Measurements from ENCODE around the gene LKAAEAR1.
"Not testable (repeated sequence)": the region's sequence is repeated elsewhere in the genome, so short reads cannot be mapped to it uniquely, and the experiment has no call there.

LKAAEAR1 gene

GRCh38 chr20:64083804-64084684 is at the start of gene LKAAEAR1:
Gene LKAAEAR1 (minus strand): TSS chr20:64084398. CDS start chr20:64084219, 179 bp downstream.
- Histone ChIP-seq H3K36me3 (ENCODE audit: control insufficient read depth, insufficient read depth, low read length) (no peaks in the 10 kb centered on the region), H3K9ac (ENCODE audit: low read depth, low read length) (no peak within 1 kb of the TSS), H3K9me3 (ENCODE audit: control insufficient read depth, insufficient read depth, low read length) (no peaks in the 10 kb centered on the region), H3K27ac (ENCODE audit: low read depth, low read length) (no peak within 1 kb of the TSS), H3K27me3 (ENCODE audit: control insufficient read depth, insufficient read depth, low read length) (peaks cover 62% of the 10 kb centered on the region), H3K4me1 (ENCODE audit: control insufficient read depth, insufficient read depth, low read length) (peaks cover 21% of the 10 kb centered on the region), H3K4me3 (ENCODE audit: low read depth, low read length) (peak within 1 kb of the TSS; percentile 70)

GRCh38 chr20:64131406-64131805 is 47.2 kb upstream of the LKAAEAR1 start:
- H3K4me1 ChIP-seq (ENCODE audit: control insufficient read depth, insufficient read depth, low read length): no peaks in the 10 kb centered on the region
- H3K27me3 ChIP-seq (ENCODE audit: control insufficient read depth, insufficient read depth, low read length): no peaks in the 10 kb centered on the region
- no peak overlapping the region for H3K9ac ChIP-seq (ENCODE audit: low read depth, low read length)
- H3K9me3 ChIP-seq (ENCODE audit: control insufficient read depth, insufficient read depth, low read length): no peaks in the 10 kb centered on the region
- H3K36me3 ChIP-seq (ENCODE audit: control insufficient read depth, insufficient read depth, low read length): no peaks in the 10 kb centered on the region
- H3K4me3 ChIP-seq (ENCODE audit: low read depth, low read length): no peak overlapping the region
- no peak overlapping the region for H3K27ac ChIP-seq (ENCODE audit: low read depth, low read length)

- H3K9me3 ChIP-seq (ENCODE audit: control insufficient read depth, insufficient read depth, low read length): no peaks in the 10 kb centered on the region
- no peaks in the 10 kb centered on the region for H3K27me3 ChIP-seq (ENCODE audit: control insufficient read depth, insufficient read depth, low read length)
- H3K4me1 ChIP-seq (ENCODE audit: control insufficient read depth, insufficient read depth, low read length): no peaks in the 10 kb centered on the region
- H3K36me3 ChIP-seq (ENCODE audit: control insufficient read depth, insufficient read depth, low read length): no peaks in the 10 kb centered on the region
- H3K27ac ChIP-seq (ENCODE audit: low read depth, low read length): no peak overlapping the region
- H3K4me3 ChIP-seq (ENCODE audit: low read depth, low read length): no peak overlapping the region
- H3K9ac ChIP-seq (ENCODE audit: low read depth, low read length): no peak overlapping the region
Measured at GRCh38 chr20:64130876-64131275, 46.7 kb upstream of the LKAAEAR1 start.

- H3K4me3 ChIP-seq (ENCODE audit: low read depth, low read length): no peak overlapping the region
- no peaks in the 10 kb centered on the region for H3K27me3 ChIP-seq (ENCODE audit: control insufficient read depth, insufficient read depth, low read length)
- no peak overlapping the region for H3K9ac ChIP-seq (ENCODE audit: low read depth, low read length)
- no peaks in the 10 kb centered on the region for H3K4me1 ChIP-seq (ENCODE audit: control insufficient read depth, insufficient read depth, low read length)
- H3K9me3 ChIP-seq (ENCODE audit: control insufficient read depth, insufficient read depth, low read length): no peaks in the 10 kb centered on the region
- H3K36me3 ChIP-seq (ENCODE audit: control insufficient read depth, insufficient read depth, low read length): no peaks in the 10 kb centered on the region
- no peak overlapping the region for H3K27ac ChIP-seq (ENCODE audit: low read depth, low read length)
Measured at GRCh38 chr20:64130271-64130670, 46.1 kb upstream of the LKAAEAR1 start.

GRCh38 chr20:64129146-64129782 is 45.1 kb upstream of the LKAAEAR1 start:
- no peaks in the 10 kb centered on the region for H3K36me3 ChIP-seq (ENCODE audit: control insufficient read depth, insufficient read depth, low read length)
- H3K9me3 ChIP-seq (ENCODE audit: control insufficient read depth, insufficient read depth, low read length): peaks cover 2% of the 10 kb centered on the region; the same call in 1 of the 2 replicates
- H3K27ac ChIP-seq (ENCODE audit: low read depth, low read length): no peak overlapping the region
- no peak overlapping the region for H3K4me3 ChIP-seq (ENCODE audit: low read depth, low read length)
- H3K4me1 ChIP-seq (ENCODE audit: control insufficient read depth, insufficient read depth, low read length): no peaks in the 10 kb centered on the region
- H3K9ac ChIP-seq (ENCODE audit: low read depth, low read length): no peak overlapping the region
- H3K27me3 ChIP-seq (ENCODE audit: control insufficient read depth, insufficient read depth, low read length): no peaks in the 10 kb centered on the region

- not testable (repeated sequence) for H3K27me3 ChIP-seq (ENCODE audit: control insufficient read depth, insufficient read depth, low read length); H3K27ac ChIP-seq (ENCODE audit: low read depth, low read length); H3K9ac ChIP-seq (ENCODE audit: low read depth, low read length); H3K4me1 ChIP-seq (ENCODE audit: control insufficient read depth, insufficient read depth, low read length); H3K4me3 ChIP-seq (ENCODE audit: low read depth, low read length); H3K36me3 ChIP-seq (ENCODE audit: control insufficient read depth, insufficient read depth, low read length)
- H3K9me3 ChIP-seq (ENCODE audit: control insufficient read depth, insufficient read depth, low read length): peaks cover 18% of the 10 kb centered on the region; the same call in 1 of the 2 replicates
Measured at GRCh38 chr20:64123517-64123916, 39.3 kb upstream of the LKAAEAR1 start.

GRCh38 chr20:64122927-64123326 is 38.7 kb upstream of the LKAAEAR1 start:
- not testable (repeated sequence) for H3K27ac ChIP-seq (ENCODE audit: low read depth, low read length); H3K9ac ChIP-seq (ENCODE audit: low read depth, low read length); H3K36me3 ChIP-seq (ENCODE audit: control insufficient read depth, insufficient read depth, low read length); H3K4me1 ChIP-seq (ENCODE audit: control insufficient read depth, insufficient read depth, low read length); H3K4me3 ChIP-seq (ENCODE audit: low read depth, low read length); H3K27me3 ChIP-seq (ENCODE audit: control insufficient read depth, insufficient read depth, low read length)
- peaks cover 18% of the 10 kb centered on the region; the same call in 1 of the 2 replicates for H3K9me3 ChIP-seq (ENCODE audit: control insufficient read depth, insufficient read depth, low read length)

GRCh38 chr20:64121586-64121985 is 37.4 kb upstream of the LKAAEAR1 start:
- peaks cover 18% of the 10 kb centered on the region; the same call in 1 of the 2 replicates for H3K9me3 ChIP-seq (ENCODE audit: control insufficient read depth, insufficient read depth, low read length)
- no peak overlapping the region for H3K27ac ChIP-seq (ENCODE audit: low read depth, low read length)
- no peaks in the 10 kb centered on the region for H3K27me3 ChIP-seq (ENCODE audit: control insufficient read depth, insufficient read depth, low read length)
- no peaks in the 10 kb centered on the region for H3K36me3 ChIP-seq (ENCODE audit: control insufficient read depth, insufficient read depth, low read length)
- H3K4me3 ChIP-seq (ENCODE audit: low read depth, low read length): no peak overlapping the region
- no peak overlapping the region for H3K9ac ChIP-seq (ENCODE audit: low read depth, low read length)
- no peaks in the 10 kb centered on the region for H3K4me1 ChIP-seq (ENCODE audit: control insufficient read depth, insufficient read depth, low read length)

GRCh38 chr20:64119681-64120341 is 35.6 kb upstream of the LKAAEAR1 start:
- no peaks in the 10 kb centered on the region for H3K36me3 ChIP-seq (ENCODE audit: control insufficient read depth, insufficient read depth, low read length)
- no peaks in the 10 kb centered on the region for H3K27me3 ChIP-seq (ENCODE audit: control insufficient read depth, insufficient read depth, low read length)
- H3K4me1 ChIP-seq (ENCODE audit: control insufficient read depth, insufficient read depth, low read length): no peaks in the 10 kb centered on the region
- no peak overlapping the region for H3K9ac ChIP-seq (ENCODE audit: low read depth, low read length)
- H3K9me3 ChIP-seq (ENCODE audit: control insufficient read depth, insufficient read depth, low read length): peaks cover 18% of the 10 kb centered on the region; the same call in 1 of the 2 replicates
- H3K27ac ChIP-seq (ENCODE audit: low read depth, low read length): no peak overlapping the region
- no peak overlapping the region for H3K4me3 ChIP-seq (ENCODE audit: low read depth, low read length)

GRCh38 chr20:64119301-64119680 is 35.1 kb upstream of the LKAAEAR1 start:
- Histone ChIP-seq H3K27me3 (ENCODE audit: control insufficient read depth, insufficient read depth, low read length) (no peaks in the 10 kb centered on the region), H3K36me3 (ENCODE audit: control insufficient read depth, insufficient read depth, low read length) (no peaks in the 10 kb centered on the region), H3K9ac (ENCODE audit: low read depth, low read length) (no peak overlapping the region), H3K4me1 (ENCODE audit: control insufficient read depth, insufficient read depth, low read length) (no peaks in the 10 kb centered on the region), H3K4me3 (ENCODE audit: low read depth, low read length) (no peak overlapping the region), H3K9me3 (ENCODE audit: control insufficient read depth, insufficient read depth, low read length) (peaks cover 15% of the 10 kb centered on the region; the same call in 1 of the 2 replicates), H3K27ac (ENCODE audit: low read depth, low read length) (no peak overlapping the region)

- not testable (repeated sequence) for H3K27ac ChIP-seq (ENCODE audit: low read depth, low read length); H3K4me1 ChIP-seq (ENCODE audit: control insufficient read depth, insufficient read depth, low read length); H3K27me3 ChIP-seq (ENCODE audit: control insufficient read depth, insufficient read depth, low read length); H3K9ac ChIP-seq (ENCODE audit: low read depth, low read length); H3K4me3 ChIP-seq (ENCODE audit: low read depth, low read length); H3K36me3 ChIP-seq (ENCODE audit: control insufficient read depth, insufficient read depth, low read length)
- peaks cover 15% of the 10 kb centered on the region; the same call in 1 of the 2 replicates for H3K9me3 ChIP-seq (ENCODE audit: control insufficient read depth, insufficient read depth, low read length)
Measured at GRCh38 chr20:64117432-64117777, 33.2 kb upstream of the LKAAEAR1 start.
